GM12878 (cell line): ENCODE results near the gene EPHB2. TPM values are rescaled to one million over a fixed set of nuclear protein-coding genes. Genes with fewer than 3 reads are reported as not detected.

ENCODE experiments used
- ATAC-seq: fragments of 200-7000 bp; cut with Tn5 transposase; 3 replicates; pipeline ENCODE4 v1.9.1; 2020; ENCODE audit warnings: mild to moderate bottlenecking, moderate library complexity
- BruUV-seq: library from RNA; stranded (reverse); fragments of 400-500 nt; replicated peaks from 2 replicates; lab custom pipeline; 2021; lab: Mats Ljungman, UMichigan
- CTCF ChIA-PET: fragments of 300-600 bp; sonication (Branson Sonifier 250); formaldehyde crosslinking; extraction: SDS; loops from one replicate; lab custom pipeline; 2021; ENCODE audit warnings: inconsistent platforms; lab: Yijun Ruan, JAX
- POLR2A ChIA-PET: fragments of 350-600 bp; formaldehyde crosslinking; extraction: SDS; loops from one replicate; lab custom pipeline; 2021; ENCODE audit warnings: inconsistent platforms; lab: Charles Lee
- RAD21 ChIA-PET: fragments of 300-600 bp; sonication (Branson Sonifier 250); formaldehyde crosslinking; loops from one replicate; lab custom pipeline; 2023; ENCODE audit warnings: antibody characterized with exemption; ENCODE audit not compliant: unreplicated experiment; lab: Charles Lee
- SMC1A ChIA-PET: fragments of 300-600 bp; sonication (Branson Sonifier 250); formaldehyde crosslinking; loops from one replicate; lab custom pipeline; 2023; ENCODE audit not compliant: unreplicated experiment, uncharacterized antibody; lab: Charles Lee
- DNase-seq: peaks from one replicate; pipeline ENCODE4 v3.0.0-alpha.2; 2011; ENCODE audit warnings: low read depth, low spot score
- FAIRE-seq: peaks from 3 replicates; lab custom pipeline; 2011; peaks lifted over from hg19 to GRCh38; lab: Jason Lieb, UNC
- H2AFZ ChIP-seq: 2 replicates; pipeline ENCODE4 v1.6.0; 2011; ENCODE audit warnings: low read depth, low read length, control low read depth; ENCODE audit not compliant: control insufficient read depth
- H3K27ac ChIP-seq: 2 replicates; pipeline ENCODE4 v1.5.1; 2011; ENCODE audit warnings: control low read depth; ENCODE audit not compliant: control insufficient read depth, insufficient read depth
- H3K27me3 ChIP-seq, 2 experiments: replicated peaks in 1 of 2; 2 replicates each; pipeline versions ENCODE4 v1.6.0 to v1.6.1; 2011; ENCODE audit warnings: low read length in 1 of 2; ENCODE audit not compliant: control insufficient read depth in 2 of 2, insufficient read depth in 2 of 2
- H3K36me3 ChIP-seq, 2 experiments: 2 replicates each; pipeline ENCODE4 v1.5.1; 2011; ENCODE audit warnings: low read length in 1 of 2; ENCODE audit not compliant: control insufficient read depth in 2 of 2, insufficient read depth in 2 of 2
- H3K4me1 ChIP-seq: 2 replicates; pipeline ENCODE4 v1.6.1; 2011; ENCODE audit warnings: mild to moderate bottlenecking, low read length, moderate library complexity, mixed read lengths; ENCODE audit not compliant: control insufficient read depth, insufficient read depth
- H3K4me2 ChIP-seq: 2 replicates; pipeline ENCODE4 v1.6.0; 2011; ENCODE audit warnings: control low read depth; ENCODE audit not compliant: control insufficient read depth, insufficient read depth
- H3K4me3 ChIP-seq: fragments of 200-600 bp; sonication (generic); 2 replicates; pipeline ENCODE4 v1.5.1; 2016
- H3K79me2 ChIP-seq: 2 replicates; pipeline ENCODE4 v1.6.0; 2011; ENCODE audit warnings: low read length; ENCODE audit not compliant: control insufficient read depth, insufficient read depth
- H3K9ac ChIP-seq: 2 replicates; pipeline ENCODE4 v1.8.0; 2011; ENCODE audit warnings: low read length, control low read depth, mixed read lengths; ENCODE audit not compliant: control insufficient read depth, insufficient read depth
- H3K9me3 ChIP-seq: replicated peaks from 3 replicates; pipeline ENCODE4 v1.5.1; 2011; ENCODE audit warnings: mild to moderate bottlenecking, low read length; ENCODE audit not compliant: control insufficient read depth, insufficient read depth
- H4K20me1 ChIP-seq: 2 replicates; pipeline ENCODE4 v1.6.0; 2011; ENCODE audit not compliant: control insufficient read depth, insufficient read depth
- BCL11A ChIP-seq: IDR thresholded peaks from 2 replicates; pipeline ENCODE4 v1.6.1; 2011; ENCODE audit warnings: low read depth, low read length
- CREM ChIP-seq: IDR thresholded peaks from 2 replicates; pipeline ENCODE4 v1.6.1; 2014; ENCODE audit warnings: antibody characterized with exemption, low read depth
- HCFC1 ChIP-seq: fragments of 150-350 bp; IDR thresholded peaks from 2 replicates; pipeline ENCODE4 v1.6.1; 2014; ENCODE audit warnings: low read length
- KDM1A ChIP-seq: fragments of 200-600 bp; sonication (generic); IDR thresholded peaks from 2 replicates; pipeline ENCODE4 v1.6.1; 2016; ENCODE audit warnings: borderline replicate concordance
- SMAD5 ChIP-seq: IDR thresholded peaks from 2 replicates; pipeline ENCODE4 v1.6.1; 2016; ENCODE audit warnings: antibody characterized with exemption, low read depth
- SPI1 ChIP-seq: IDR thresholded peaks from 2 replicates; pipeline ENCODE4 v1.6.1; 2011; ENCODE audit warnings: low read depth, mild to moderate bottlenecking, low read length, moderate library complexity, borderline replicate concordance; ENCODE audit not compliant: insufficient read depth
- WGBS: methylation state at CpG from one replicate; pipeline ENCODE4 v1.1.6; 2016; ENCODE audit warnings: low lambda C conversion rate; ENCODE audit not compliant: insufficient replicate concordance, insufficient coverage; ENCODE audit errors: missing lambda C conversion rate; 5-methylcytosine and 5-hydroxymethylcytosine counted together
- in situ Hi-C: fragments of 300-500 bp; cut with MboI; formaldehyde crosslinking; loops from 9 replicates; pipeline ENCODE4 v1.14.3; 2018; ENCODE audit warnings: mixed read lengths
- intact Hi-C: fragments of 100-400 bp; cut with micrococcal nuclease; formaldehyde crosslinking; loops from one replicate; pipeline ENCODE4 v1.14.2; 2022; ENCODE audit not compliant: unreplicated experiment
- polyA plus RNA-seq, 11 experiments: library from polyadenylated mRNA; depleted of rRNA in 4 of 11; unstranded in 6 of 11; stranded (reverse) in 5 of 11; fragments of >200 nt; fragmentation: Nextera tagmentation in 4 of 11; fragmentation: Illumina TruSeq in 1 of 11; extraction: Ambion mirVana in 4 of 11; extraction: Trizol in 1 of 11; gene quantifications; 1 replicate in 1 of 11; 2 replicates in 10 of 11; pipeline versions ENCODE4 v1.2.1 to v1.2.3, GENCODE V29; 2011 to 2016; ENCODE audit warnings: inconsistent platforms in 2 of 11, missing spikeins in 2 of 11, low read depth in 1 of 11
- total RNA-seq, 4 experiments: library from RNA; depleted of rRNA in 3 of 4; stranded (reverse); fragments of >200 nt in 3 of 4; fragmentation: Illumina TruSeq in 1 of 4; extraction: Trizol in 1 of 4; gene quantifications; 2 replicates each; pipeline versions ENCODE4 v1.2.1 to v1.2.3, GENCODE V29; 2013 to 2021

Gene EPHB2
- total and polyA plus RNA-seq, 10 of the 15 experiments (the other 5 are each of a cell fraction or from before 2014, with no cell fraction given): 0.13 to 3.3 (median 0.92) TPM

- intact Hi-C loops (no loop called here), in situ Hi-C loops (no loop called here)
- Histone ChIP-seq H3K4me2 (no peak overlapping the region), H3K4me1 (no peaks in the 10 kb centered on the region; the same call in 1 of the 2 replicates), H3K4me3 (no peak overlapping the region), H2AFZ (no peak overlapping the region), H3K36me3 (no peaks in the 10 kb centered on the region), H3K27ac (no peak overlapping the region), H3K79me2 (no peaks in the 10 kb centered on the region), H3K27me3 (no peaks in the 10 kb centered on the region; a peak in 1 of 4 replicates), H3K9me3 (no peaks in the 10 kb centered on the region), H3K9ac (no peak overlapping the region), H4K20me1 (no peaks in the 10 kb centered on the region)
- ChIA-PET RAD21 (no interaction called here), POLR2A (no interaction called here), CTCF (interaction anchor here (1.8 kb wide), 1 partner anchor 33 kb away, joined by 4 read pairs; no protein-coding TSS in a partner anchor), SMC1A (interaction anchor here (1.6 kb wide), 1 partner anchor 13 kb away, joined by 4 read pairs; no protein-coding TSS in a partner anchor)
- ATAC-seq: no peak
- no TSS peak for BruUV-seq
- no peak for FAIRE-seq
- no peak for TF ChIP-seq KDM1A
- TF ChIP-seq SPI1: peak; percentile 54; the same call in 1 of the 2 replicates
- no peak for TF ChIP-seq BCL11A
- no peak for DNase-seq
- 100% methylated on average over 1 of the region's 1 CpG for WGBS
These were observed 27.4 kb downstream of the EPHB2 start for GRCh38 chr1:22738069-22738435.

DNA sequence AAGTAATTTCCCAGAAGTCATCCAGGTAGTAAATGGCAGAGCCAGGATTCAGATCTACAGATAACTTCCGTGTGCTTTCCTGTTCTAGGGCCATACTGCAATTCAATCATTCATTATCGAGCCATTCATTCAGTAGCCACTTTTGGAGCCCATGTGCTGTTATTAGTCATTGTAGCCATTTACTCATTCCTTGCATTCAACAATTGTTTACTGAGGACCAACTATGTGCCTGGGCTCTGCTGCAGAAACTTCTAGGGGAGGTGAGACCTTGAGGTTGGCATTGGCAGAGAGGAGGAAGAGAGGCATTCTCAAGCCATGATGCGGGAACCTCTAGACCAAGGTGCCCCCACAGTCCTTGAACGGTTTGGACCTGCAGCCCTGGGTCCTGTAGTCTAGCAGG lies 27.9 kb downstream of the EPHB2 start:
- Histone ChIP-seq H4K20me1 (no peaks in the 10 kb centered on the region), H3K27ac (no peak overlapping the region), H3K9me3 (no peaks in the 10 kb centered on the region), H3K4me2 (no peak overlapping the region), H3K79me2 (no peaks in the 10 kb centered on the region), H3K4me1 (no peaks in the 10 kb centered on the region; the same call in 1 of the 2 replicates), H3K4me3 (no peak overlapping the region), H2AFZ (no peak overlapping the region), H3K27me3 (no peaks in the 10 kb centered on the region; a peak in 1 of 4 replicates), H3K36me3 (no peaks in the 10 kb centered on the region), H3K9ac (no peak overlapping the region)
- RAD21 ChIA-PET: no interaction called here
- intact Hi-C loops (no loop called here), in situ Hi-C loops (no loop called here)
- DNase-seq (no peak), FAIRE-seq (no peak), ATAC-seq (no peak)
- BruUV-seq: no TSS peak
- CTCF ChIA-PET: no interaction called here
- TF ChIP-seq CREM (no peak), HCFC1 (no peak), SMAD5 (no peak)
- SMC1A ChIA-PET: interaction anchor here (1.6 kb wide), 1 partner anchor 12 kb away, joined by 4 read pairs; no protein-coding TSS in a partner anchor
- POLR2A ChIA-PET: no interaction called here
- 24% methylated on average over 4 of the region's 4 CpGs for WGBS
